HG02938 (cell line): Measurements from ENCODE around the gene LTB4R.
"Not testable (repeated sequence)": the region's sequence is repeated elsewhere in the genome, so short reads cannot be mapped to it uniquely, and the experiment has no call there.

ENCODE experiments used
- ATAC-seq: cut with Tn5 transposase; IDR thresholded peaks from one replicate; pipeline ENCODE4 v1.9.1; 2021; ENCODE audit warnings: mild to moderate bottlenecking, moderate library complexity; ENCODE audit not compliant: unreplicated experiment

LTB4R gene

DNA sequence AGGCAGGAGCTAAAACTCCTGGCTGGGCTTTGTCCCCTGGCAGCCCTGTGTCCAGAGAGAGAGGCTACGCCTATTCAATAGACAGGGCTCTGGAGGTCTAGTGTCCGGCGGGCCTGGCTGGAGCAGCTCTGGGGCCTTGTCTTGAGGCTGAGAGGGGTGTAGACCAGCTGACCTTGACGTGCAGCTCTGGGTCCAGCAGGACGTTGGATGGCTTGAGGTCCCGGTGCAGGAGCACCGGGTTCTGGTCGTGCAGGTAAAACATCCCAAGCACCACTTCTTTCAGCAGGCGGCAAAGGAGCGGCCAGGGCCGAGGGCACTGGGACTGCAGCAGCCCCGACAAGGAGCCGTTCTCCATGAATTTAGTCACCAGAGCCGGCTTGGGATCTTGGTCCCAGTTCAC is 27.5 kb downstream of the LTB4R start:
- ATAC-seq: no peak

DNA sequence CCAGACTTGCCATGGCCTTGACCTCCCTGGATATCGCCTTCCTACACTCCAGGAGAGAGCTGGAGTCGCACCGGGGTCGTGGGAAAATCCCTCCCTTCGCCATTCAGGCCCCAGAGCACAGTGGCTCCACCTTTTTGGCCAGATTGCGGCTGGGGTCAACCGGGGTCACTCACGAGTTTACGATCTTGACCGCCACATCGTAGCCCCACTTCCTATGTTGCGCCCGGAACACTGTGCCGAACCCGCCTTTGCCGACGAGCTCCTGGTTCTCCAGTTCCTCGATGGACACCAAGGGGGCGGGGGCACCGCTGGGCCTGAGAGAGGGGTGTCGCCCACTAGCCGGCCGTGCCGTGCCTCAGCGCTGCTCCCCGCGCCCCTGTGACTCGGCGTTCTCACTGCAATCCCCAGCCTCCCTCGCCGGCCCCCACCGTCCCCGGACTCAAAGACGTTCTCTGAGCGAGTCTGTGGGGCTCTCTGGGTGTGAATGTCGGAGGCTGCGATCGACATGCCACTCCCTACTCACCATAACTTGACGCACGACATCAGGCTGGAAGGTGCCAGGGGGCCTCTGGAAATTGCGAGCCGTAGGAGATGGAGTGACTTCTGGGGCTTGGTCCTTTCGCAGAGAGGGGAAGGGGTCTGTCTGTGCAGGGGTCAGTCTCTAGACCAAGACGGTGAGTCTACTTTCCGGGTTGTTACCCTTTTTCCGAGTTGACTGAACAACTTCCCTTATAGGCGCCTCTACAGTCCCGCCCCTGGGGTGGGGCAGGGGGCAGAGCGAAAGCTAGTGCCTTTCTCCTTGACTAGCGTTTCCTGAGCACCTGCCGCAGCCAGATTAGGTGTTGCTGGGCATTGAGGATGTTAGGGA is 28.2 kb downstream of the LTB4R start, which contains the start of gene RIPK3:
TSS of gene RIPK3 (minus strand) at position 708 of the 868 bp plus-strand sequence. CDS start at position 543, 165 bp downstream.
- peak; percentile 65 for ATAC-seq

DNA sequence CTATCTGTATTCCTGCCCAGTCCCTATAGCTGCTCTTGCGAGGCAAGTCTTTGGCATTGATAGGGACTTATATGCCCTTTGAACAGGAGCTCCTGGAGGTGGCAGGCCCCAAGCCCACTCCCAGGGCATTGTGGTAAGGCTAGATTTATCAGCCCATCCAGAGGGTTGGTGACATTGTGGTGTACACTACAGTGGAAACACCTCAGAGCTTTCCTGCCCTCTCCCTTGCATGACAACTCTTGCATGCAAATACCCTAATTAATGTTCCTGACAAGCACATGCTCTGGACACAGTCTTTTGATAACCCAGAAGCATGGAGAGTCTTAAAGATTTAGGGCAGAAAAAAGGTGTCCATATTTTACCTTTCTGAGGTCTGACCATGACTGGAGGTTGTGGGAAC is 29.3 kb downstream of the LTB4R start:
- no peak for ATAC-seq

DNA sequence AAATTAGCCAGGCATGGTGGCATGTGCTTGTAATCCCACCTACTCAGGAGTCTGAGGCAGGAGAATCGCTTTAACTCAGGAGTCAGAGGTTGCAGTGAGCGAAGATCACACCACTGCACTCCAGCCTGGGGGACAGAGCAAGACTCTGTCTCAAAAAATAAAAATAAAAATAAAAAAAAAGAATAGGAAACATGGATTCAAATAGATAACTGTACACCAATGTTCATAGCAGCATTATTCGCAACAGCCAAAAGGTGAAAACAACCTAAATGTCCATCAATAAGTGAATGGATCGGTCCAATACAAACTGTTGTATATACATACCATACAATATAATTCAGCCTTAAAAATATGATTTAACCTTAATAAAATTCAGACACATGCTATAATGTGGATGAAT is 31.6 kb downstream of the LTB4R start:
- no peak for ATAC-seq

DNA sequence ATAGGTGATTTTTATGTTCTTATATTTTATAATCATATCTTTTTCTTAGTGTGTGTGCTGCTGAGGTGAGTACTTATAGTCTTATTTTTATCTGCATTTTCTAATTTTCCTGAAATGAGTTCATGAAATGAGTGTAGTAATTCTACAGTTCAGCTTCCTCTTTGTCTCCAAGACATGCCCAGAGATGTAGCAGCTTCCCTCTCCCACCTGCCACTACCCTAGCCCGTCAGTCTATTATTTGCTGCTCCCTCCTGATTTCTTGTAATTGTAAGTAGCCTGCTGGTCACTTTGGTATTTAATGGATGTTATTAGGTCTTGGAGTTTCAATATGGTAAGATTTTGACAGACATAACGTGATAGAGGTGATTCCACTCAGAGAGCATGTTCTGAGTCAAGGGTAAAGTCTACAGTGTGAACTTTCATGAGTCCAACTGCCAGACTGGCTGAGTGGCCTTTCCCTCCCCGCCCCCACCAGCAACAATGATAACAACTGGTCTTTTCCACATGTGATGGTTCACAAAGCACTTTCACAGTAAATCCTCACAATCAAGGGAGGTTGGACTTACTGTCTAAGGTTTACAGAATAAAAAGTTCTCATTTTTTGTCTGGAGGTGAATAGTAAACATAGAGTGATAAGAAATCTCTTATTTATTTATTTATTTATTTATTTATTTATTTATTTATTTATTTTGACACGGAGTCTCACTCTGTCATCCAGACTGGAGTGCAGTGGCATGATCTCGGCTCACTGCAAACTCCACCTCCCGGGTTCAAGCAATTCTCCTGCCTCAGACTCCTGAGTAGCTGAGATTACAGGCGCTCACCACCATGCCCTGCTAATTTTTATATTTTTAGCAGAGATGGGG is 32.7 kb downstream of the LTB4R start:
- no peak for ATAC-seq

DNA sequence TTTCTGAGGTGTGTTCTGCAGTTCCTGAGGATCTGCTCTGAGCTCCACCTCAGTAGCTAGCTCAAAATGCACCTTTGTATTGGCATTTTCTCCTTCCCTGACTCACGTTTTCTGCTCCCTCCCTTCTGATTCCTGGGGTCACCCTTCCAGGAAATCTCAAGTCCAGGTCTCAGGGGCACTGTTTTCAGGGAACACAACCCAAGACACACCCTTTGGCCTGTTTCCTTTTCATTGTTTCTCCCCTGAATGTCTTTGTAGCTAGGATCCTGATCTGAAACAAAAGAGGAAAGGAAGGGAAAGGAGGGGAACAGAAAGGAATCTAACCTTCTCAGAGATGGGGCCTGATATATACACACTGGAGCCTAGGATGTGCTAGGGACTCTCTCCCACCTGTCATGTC is 35.8 kb downstream of the LTB4R start:
- ATAC-seq: no peak

DNA sequence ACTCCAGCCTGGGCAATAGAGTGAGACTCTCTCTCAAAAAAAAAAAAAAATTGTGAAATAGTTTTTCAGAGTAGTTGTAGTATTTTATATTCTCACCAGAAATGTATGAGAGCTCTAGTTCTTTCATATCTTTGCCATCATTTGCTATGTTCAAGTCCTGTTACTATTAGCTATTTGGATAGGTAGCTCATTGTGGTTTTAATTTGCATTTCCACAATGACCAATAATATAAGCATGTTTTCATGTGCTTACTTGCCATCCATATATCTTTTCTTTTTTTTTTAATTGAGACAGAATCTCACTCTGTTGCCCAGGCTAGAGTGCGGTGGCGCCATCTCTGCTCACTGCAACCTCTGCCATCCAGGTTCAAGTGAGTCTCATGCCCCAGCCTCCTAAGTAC is 36.9 kb downstream of the LTB4R start:
- no peak for ATAC-seq

DNA sequence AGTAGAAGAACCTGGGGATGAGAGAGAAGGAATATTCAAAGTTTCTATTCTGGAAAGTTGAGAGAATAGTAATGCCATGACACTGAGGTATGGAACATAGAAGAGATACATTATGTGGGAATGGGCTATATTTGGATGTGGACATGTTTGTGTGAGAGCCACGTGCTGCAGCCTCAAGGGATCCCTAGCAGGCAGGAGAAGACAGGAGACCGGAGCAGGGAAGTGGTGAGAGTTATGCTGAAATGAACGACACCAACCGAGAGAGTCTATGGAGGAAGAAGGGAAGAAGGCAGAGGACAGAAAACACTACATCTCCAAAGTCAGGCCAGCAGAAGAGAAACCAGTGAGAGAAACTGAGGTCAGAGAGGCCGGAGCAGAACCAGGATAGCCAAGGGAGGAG is 38.4 kb downstream of the LTB4R start:
- no peak for ATAC-seq

DNA sequence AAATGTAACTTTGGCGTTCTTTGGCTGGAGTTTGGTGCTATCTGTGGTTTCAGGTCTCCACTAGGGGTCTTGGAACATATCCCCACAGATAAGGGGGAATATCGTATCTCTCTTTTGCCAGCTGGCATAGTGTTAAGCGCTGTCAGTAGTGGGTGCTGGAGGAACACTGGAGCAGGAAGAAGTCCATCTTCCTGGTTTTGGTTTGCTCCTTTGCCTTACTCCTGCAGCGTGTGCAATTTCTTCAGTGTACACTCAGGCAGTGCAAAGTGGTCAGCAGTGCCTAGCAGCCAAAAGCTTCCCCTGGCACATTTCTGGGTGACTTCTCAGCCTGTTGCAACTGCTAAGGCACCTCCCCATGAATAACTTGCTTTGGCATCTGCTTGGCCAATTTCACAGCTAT is 40.2 kb downstream of the LTB4R start:
- no peak for ATAC-seq

DNA sequence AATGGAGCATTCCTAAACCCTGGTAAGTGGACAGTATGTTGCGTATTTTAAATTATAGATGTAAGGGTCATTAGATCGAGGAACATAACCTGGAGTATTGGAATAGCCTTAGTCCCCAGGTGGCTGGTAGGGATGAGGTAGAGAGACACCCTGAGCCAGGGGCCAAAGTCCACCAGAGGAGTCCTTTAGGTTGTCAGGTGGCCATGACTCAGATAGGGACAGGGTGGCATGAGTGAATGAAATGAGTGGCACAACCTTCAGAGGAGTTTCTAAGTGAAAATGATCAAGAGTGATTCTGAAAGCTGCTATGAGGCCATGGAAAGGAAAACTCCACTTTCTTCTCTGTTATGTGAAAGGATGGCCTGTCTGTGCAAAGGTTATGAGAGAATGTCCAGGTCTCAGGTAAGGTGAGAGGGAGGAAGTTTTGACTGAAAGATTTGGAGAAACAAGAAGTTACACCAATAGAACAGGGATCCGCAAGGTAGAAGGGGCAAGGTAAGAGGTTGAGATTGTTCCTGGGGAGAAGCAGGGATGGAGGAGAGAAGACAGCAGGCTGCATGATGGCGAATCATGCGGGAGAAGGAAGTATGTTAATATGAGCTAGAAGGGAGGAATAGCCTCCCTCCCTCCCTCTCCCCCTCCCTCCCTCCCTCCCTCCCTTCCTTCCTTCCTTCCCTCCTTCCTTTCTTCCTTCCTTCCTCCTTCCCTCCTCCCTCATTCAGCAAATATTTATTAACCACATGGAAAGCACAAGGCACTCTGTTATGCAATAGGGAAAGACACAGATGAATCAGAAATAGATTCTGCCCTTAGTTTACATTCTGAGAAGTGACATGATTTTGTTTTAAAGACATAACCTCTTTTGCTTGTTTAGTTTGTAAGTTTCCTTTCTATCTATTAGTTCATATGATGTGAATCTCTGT is 42.5 kb downstream of the LTB4R start:
- ATAC-seq: no peak

DNA sequence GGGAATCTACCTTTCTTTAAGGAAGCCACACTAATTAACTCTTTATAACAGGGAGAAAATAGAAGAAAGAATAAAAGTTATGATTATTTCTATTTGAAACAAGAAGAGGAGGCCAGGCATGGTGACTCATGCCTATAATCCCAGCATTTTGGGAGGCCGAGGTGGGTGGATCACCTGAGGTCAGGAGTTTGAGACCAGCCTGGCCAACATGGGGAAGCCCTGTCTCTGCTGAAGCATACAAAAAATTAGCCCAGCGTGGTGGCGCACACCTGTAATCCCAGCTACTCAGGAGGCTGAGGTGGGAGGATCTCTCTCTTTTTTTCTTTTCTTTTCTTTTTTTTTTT is 43.2 kb downstream of the LTB4R start:
- not testable (repeated sequence) for ATAC-seq

DNA sequence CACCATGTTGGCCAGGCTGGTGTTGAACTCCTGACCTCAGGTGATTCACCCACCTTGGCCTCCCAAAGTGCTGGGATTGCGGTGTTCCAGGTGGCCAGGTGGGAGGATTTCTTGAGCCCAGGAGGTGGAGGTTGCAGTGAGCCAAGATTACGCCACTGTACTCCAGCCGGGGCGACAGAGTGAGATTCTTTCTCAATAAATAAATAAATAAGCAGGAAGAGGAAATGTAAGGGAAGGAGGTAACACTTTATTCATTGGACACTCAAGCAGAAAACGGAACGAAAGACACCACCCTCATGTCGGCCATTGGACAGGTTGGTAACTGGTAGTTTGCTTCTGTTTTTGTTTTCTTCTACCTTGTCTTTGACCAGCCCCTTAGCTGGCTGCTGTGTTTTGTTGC is 43.7 kb downstream of the LTB4R start:
- ATAC-seq: no peak

DNA sequence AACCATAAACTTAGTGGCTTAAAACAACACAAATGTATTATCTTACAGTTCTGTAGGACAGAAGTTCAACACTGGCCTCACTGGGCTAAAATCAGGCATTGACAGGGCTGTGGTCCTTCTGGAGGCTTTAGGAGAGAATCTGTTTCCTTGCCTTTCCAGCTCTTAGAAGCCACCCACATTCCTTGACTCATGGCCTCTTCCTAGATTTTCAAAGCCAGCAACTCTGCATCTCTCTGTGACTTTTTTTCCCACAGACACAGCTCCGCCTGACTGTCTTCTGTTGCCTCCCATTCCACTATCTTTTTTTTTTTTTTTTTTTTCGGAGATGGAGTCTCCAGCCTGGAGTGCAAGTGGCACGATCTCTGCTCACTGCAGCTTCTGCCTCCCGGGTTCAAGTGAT is 44.9 kb downstream of the LTB4R start:
- ATAC-seq: no peak

DNA sequence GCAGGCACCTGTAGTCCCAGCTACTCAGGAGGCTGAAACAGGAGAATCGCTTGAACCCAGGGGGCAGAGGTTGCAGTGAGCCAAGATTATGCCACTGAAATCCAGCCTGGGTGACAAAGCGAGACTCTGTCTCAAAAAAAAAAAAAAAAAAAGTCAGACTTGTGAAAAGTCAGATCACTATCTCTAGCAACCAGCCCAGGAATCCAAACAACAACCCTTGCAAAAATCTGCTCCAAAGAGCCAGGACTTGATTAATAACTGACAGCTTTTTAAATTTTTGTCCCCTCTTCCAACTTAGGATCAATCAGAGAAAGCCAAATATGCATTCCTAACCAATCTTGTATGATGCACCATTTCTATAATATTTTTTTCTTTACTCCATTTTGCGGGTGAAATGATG is 49.0 kb downstream of the LTB4R start:
- ATAC-seq: no peak

DNA sequence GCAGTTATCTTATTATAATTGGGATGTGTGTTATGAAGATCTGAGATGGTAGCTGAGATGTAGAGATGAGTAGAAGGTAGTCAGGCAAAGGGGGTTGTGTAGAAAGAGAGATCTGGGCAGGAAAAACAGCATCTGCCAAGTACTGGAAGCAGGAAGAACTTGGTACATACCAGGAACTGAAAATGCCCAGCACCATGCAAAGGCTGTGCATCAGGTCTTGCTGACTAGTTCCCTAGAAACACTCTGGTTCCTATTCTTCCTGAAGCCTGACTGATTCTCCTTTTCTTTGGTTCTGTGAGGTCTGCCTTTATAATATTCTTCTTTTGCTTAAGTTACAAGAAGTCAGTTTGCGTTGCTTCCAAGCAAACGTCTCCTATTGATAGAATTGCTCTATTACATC is 50.0 kb downstream of the LTB4R start:
- no peak for ATAC-seq

DNA sequence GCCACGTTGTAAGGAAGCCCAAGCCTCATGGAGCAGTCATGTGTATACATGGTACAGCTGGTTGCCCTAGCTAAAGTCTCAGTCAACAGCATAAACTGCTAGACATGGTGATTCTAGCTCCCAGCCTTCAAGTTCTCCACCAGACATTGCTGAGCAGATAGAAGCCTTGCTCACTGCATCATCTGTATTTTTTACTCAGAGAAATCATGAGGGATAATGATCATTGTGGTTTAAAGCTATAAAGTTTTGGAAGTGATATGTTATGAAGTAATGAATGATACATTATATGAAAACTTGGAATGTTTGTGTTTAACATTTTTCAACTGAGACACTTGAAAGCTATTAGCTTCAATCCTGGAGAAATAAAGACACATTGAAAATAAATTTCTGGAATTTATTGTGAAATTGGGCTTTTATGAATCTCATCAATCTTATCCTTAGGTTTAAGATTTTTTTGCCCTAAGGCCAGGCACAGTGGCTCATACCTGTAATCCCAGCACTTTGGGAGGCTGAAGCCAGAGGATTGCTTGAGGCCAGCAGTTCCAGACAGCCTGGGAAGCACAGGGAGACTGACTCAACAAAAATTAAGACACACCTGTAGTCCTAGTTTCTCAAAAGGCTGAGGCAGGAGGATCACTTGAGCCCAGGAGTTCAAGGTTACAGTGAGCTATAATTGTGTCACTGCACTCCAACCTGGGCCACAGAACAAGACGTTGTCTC is 51.1 kb downstream of the LTB4R start:
- no peak for ATAC-seq

DNA sequence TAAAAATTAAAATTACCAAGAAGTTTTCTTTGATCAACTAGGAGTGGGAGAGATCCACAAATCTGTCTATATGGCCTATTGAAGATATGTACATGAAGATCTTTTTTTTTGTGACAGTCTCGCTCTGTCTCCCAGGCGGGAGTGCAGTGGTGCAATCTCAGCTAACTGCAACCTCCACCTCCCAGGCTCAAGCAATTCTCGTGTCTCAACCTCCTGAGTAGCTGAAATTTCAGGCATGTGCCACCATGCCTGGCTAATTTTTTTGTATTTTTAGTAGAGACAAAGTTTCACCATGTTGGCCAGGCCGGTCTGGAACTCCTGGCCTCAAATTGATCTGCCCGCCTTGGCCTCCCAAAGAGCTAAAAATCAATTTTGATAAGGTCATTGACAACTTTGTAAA is 52.1 kb downstream of the LTB4R start:
- no peak for ATAC-seq

DNA sequence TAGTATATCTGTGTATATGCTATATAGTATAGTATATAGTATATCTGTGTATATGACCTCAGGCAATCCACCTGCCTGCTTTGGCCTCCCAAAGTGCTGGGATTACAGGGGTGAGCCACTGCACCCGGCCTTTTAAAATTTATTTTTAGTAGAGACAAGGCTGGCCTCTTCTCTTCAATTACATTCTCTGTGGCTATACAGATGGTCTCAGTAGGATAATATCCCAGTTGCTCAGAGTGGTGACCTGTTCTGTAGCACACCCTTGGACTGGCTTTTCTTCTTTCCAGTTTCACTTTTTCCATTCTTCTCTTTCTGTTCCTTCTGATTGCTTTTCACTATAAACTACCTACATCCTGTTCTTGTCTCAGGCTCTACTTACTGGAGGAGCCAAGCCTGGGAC is 53.5 kb downstream of the LTB4R start:
- no peak for ATAC-seq

DNA sequence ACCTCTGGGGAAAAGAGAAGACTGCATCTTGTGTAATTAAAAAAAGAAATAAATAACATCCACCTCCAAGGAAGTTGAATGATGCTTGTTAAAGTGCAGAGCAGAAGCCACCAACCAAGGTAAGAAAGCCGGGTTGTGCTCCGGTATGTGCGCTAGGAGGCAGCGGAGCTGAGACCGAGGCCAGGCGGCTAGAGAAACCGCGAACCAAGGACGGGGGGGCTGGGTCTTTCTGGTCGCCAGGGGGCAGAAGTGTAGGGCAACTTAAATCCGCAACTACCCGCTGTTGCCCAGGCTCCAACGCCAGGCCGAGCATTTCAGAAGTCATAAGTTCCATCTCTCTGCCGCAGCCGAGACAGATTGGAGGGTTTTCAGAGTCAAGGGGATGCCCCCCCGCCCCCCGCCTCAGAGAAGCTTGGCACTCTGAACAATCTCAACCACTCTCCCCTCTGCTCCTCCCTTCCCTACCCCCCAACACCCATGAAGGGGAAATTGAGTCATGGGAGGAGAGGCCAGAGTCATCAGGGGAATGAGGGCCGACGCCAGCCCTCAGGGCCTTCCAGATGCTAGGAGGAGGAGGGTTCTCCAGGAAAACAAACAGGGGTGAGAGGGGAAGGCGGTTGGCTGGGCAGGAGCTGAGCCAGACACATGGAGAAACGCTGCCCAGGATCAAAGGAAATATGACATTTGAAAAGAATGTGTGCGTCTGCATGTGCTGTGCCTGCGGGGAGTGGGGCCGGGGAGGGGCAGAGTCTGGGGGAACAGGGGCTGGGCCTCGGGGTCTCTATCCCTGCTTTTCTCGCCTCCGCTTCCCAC is 54.5 kb downstream of the LTB4R start:
- ATAC-seq: no peak

DNA sequence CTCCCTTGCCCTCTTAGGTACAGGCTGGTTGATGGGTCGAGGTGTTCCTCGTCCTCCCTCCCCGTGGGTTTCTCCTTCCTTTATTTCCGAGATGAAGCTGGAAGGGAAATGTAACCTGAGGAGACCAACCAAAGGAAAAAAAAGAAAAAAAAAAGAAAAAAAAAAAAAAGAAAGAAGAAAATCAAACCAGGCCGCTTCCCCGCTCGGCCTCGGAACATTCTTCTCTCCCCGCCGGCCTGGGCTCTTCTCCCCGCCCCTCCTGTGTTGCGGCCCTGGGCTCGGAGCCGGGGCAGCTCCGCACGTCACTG is 55.1 kb downstream of the LTB4R start:
- no peak for ATAC-seq
